Mesodermal cell (in vitro differentiated cells): ENCODE results near the gene DNAH3.
"Not testable (repeated sequence)": the region's sequence is repeated elsewhere in the genome, so short reads cannot be mapped to it uniquely, and the experiment has no call there.

Source experiments
- H3K27ac ChIP-seq: 2 replicates; pipeline ENCODE4 v1.7.0; 2013; ENCODE audit warnings: mild to moderate bottlenecking, low read depth, low read length, moderate library complexity; ENCODE audit not compliant: severe bottlenecking
- H3K36me3 ChIP-seq: 2 replicates; pipeline ENCODE4 v1.7.1; 2013; ENCODE audit warnings: mild to moderate bottlenecking, low read length, moderate library complexity; ENCODE audit not compliant: control insufficient read depth, insufficient read depth
- H3K4me1 ChIP-seq: one replicate; pipeline ENCODE4 v1.7.1; 2013; ENCODE audit warnings: mild to moderate bottlenecking, low read length; ENCODE audit not compliant: insufficient read depth, control insufficient read depth, poor library complexity, severe bottlenecking
- H3K4me3 ChIP-seq: 2 replicates; pipeline ENCODE4 v1.7.0; 2013; ENCODE audit warnings: low read length, control low read depth, mild to moderate bottlenecking; ENCODE audit not compliant: insufficient read depth, poor library complexity, severe bottlenecking; ENCODE audit errors: extremely low read depth
- H3K9me3 ChIP-seq: 2 replicates; pipeline ENCODE4 v1.7.1; 2013; ENCODE audit warnings: mild to moderate bottlenecking, low read length, moderate library complexity; ENCODE audit not compliant: control insufficient read depth
- WGBS, 2 experiments: methylation state at CpG; one replicate each; pipeline ENCODE4 v1.1.5; 2013; ENCODE audit warnings: missing lambda C conversion rate in 2 of 2; ENCODE audit not compliant: insufficient coverage in 2 of 2; 5-methylcytosine and 5-hydroxymethylcytosine counted together

Gene DNAH3

DNA sequence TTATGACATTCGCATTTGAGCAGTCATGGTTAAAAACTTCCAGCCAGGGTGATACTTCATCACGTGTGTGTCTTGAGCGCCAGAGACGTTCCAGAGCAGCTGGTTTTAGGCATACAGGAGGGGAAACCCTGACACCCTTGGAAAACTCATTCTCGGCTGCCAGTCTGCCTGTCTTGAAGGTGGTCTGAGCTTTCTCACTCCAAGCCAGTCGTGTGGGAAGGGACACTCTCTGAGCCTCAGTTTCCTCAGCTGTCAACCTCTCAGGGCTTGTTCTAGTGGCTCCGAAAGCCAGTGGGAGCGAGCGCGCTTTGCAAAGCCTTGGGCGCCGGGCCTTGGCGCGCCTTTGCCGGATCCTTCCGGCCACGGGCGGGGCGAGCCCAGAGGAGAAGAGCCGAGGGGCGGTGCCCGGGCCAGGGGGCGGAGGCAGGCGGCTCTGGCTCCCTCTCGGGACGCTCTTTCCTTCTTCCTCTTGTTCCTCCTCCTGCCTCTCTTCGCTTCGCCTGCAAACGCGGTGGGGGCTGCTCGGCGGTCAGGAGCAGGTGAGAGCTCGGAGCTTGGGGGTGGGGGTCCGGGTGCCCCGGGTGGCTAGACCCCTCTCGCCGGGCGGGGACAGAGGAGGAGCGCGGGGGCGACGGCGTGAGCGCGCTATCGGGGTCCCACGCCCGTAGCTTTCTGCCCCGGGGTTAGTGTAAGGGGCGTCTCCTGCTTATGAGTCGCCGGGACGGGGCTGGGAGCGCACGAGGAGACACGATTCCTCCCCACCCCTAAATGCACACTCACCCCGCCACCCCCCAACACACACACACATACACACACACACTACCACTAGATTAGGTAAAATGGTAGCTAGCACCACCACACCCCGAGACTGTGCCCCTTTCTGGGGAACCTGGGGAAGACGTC lies 7.8 kb upstream of the DNAH3 start, which contains the start of gene LDAF1:
TSS of gene LDAF1 (plus strand) at position 467 of the 903 bp plus-strand sequence. CDS start 2,509 bp downstream, outside the sequence.
- 3 to 10% methylated on average over 9 to 33 of the region's 59 CpGs for WGBS, 2 experiments
- H3K4me3 ChIP-seq = peak within 1 kb of the TSS; percentile 88
- H3K27ac ChIP-seq = no peak within 1 kb of the TSS
- peaks cover 10% of the 10 kb centered on the region for H3K4me1 ChIP-seq
- peaks cover 15% of the 10 kb centered on the region for H3K36me3 ChIP-seq
- H3K9me3 ChIP-seq = no peaks in the 10 kb centered on the region

DNA sequence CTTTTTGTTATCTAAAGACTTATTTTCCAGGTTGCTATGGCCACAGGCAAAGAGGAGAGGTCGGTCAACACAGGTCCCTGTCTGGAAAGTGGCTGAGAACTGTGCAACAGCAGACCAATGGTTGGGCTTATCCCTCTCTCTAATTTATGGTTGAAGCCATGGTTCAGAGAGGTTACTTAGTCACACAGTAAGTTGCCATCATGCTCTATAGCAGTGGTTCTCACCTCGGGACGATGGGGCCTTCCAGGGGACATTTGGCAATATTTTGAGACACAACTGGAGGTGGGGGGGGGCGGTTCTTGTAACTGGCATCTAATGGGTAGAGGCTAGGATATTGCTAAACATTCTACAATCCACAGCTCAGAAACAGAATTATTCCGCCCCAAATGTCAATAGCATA lies 7.0 kb upstream of the DNAH3 start:
- Histone ChIP-seq H3K4me1 (peaks cover 10% of the 10 kb centered on the region), H3K4me3 (no peak overlapping the region), H3K9me3 (no peaks in the 10 kb centered on the region), H3K36me3 (peaks cover 9% of the 10 kb centered on the region), H3K27ac (no peak overlapping the region)
- 83 to 100% methylated on average over 2 to 4 of the region's 5 CpGs for WGBS, 2 experiments

DNA sequence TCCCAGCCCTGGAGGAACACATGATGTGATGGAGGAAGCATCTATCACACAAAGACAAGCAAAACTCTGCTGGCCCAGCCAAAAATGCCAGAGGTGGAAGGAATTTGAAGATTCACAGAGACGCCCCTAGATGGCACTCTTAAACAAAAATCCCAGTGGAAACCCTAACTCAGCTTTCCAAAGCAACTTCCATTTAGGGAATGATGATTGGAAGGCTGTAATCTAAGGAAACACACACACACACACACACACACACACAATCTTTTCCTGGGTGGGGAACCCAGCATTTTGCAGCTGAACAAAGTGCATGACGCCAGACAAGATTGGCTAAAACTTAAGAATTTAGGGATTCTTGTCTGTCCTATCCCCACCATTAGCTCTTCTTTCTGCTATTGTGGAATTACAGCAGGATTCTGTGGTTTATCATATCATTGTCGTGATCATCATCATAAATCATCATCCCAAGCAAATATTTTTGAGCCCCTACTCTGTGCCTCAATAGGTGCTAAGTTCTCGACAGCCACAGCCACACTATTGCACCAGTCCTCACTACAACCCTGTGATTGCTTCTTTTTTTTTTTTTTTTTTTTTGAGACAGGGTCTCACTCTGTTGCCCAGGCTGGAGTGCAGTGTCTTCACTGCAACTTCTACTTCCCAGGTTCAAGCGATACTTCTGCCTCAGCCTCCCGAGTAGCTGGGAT lies 6.3 kb upstream of the DNAH3 start:
- Histone ChIP-seq H3K36me3 (peaks cover 5% of the 10 kb centered on the region), H3K9me3 (no peaks in the 10 kb centered on the region), H3K4me3 (no peak overlapping the region), H3K4me1 (peaks cover 10% of the 10 kb centered on the region), H3K27ac (no peak overlapping the region)
- 65 to 80% methylated on average over 4 to 5 of the region's 6 CpGs for WGBS, 2 experiments

DNA sequence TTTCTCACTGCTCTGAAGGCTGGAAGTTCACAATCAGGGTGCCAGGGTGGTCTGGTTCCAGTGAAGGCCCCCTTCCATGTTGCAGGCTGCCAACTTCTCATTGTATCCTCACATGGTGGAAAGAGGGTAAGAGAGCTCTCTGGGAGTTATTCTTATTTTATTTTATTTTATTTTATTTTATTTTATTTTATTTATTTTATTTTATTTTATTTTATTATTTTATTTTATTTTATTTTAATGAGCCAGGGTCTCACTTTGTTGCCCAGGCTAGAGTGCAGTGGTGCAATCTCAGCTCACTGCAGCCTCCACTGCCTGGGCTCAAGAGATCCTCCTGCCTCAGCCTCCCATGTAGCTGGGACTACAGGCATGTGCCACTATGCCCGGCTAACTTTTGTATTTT lies 5.4 kb upstream of the DNAH3 start:
- H3K4me3 ChIP-seq, H3K36me3 ChIP-seq, H3K27ac ChIP-seq, H3K9me3 ChIP-seq: not testable (repeated sequence)
- 100% methylated on average over 1 of the region's 1 CpG; no CpG with 5 or more reads in 1 of the 2 experiments for WGBS, 2 experiments
- H3K4me1 ChIP-seq = peaks cover 10% of the 10 kb centered on the region

DNA sequence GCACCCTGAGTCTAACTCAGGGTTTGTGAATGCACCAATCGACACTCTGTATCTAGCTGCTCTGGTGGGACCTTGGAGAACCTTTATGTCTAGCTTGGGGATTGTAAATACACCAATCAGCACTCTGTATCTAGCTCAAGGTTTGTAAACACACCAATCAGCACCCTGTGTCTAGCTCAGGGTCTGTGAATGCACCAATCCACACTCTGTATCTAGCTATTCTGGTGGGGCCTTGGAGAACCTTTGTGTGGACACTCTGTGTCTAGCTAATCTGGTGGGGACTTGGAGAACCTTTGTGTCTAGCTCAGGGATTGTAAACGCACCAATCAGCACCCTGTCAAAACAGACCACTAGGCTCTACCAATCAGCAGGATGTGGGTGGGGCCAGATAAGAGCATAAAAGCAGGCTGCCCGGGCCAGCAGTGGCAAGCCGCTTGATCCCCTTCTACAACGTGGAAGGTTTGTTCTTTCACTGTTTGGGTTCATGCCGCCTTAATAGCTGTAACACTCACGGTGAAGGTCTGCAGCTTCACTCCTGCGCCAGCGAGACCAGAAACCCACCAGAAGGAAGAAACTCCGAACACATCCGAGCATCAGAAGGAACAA lies 2.6 kb upstream of the DNAH3 start:
- H3K27ac ChIP-seq, H3K4me3 ChIP-seq, H3K4me1 ChIP-seq, H3K36me3 ChIP-seq, H3K9me3 ChIP-seq: not testable (repeated sequence)
- 93 to 97% methylated on average over 7 to 9 of the region's 11 CpGs for WGBS, 2 experiments

DNA sequence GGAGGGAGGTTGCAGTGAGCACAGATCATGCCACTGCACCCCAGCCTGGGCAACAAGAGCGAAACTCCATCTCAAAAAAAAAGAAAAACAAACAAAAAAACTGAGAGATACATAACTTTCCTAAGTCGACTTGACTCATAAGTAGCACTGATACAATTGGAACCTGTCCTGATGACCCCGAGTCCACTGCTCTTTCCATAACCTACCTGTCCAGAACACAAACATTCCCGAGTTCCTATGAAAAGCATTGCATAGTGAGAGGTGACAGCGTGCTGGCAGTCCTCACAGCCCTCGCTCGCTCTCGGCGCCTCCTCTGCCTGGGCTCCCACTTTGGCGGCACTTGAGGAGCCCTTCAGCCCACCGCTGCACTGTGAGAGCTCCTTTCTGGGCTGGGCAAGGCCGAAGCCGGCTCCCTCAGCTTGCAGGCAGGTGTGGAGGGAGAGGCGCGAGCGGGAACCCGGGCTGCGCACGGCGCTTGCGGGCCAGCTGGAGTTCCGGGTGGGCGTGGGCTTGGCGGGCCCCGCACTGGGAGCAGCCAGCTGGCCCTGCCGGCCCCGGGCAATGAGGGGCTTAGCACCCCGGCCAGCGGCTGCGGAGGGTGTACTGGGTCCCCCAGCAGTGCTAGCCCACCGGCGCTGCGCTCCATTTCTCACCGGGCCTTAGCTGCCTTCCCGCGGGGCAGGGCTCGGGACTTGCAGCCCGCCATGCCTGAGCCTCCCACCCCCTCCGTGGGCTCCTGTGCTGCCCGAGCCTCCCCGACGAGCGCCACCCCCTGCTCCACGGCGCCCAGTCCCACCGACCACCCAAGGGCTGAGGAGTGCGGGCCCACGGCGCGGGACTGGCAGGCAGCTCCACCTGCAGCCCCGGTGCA lies 1.7 kb upstream of the DNAH3 start:
- not testable (repeated sequence) for H3K4me1 ChIP-seq, H3K27ac ChIP-seq, H3K4me3 ChIP-seq, H3K36me3 ChIP-seq, H3K9me3 ChIP-seq
- 91 to 95% methylated on average over 36 to 42 of the region's 51 CpGs for WGBS, 2 experiments

DNA sequence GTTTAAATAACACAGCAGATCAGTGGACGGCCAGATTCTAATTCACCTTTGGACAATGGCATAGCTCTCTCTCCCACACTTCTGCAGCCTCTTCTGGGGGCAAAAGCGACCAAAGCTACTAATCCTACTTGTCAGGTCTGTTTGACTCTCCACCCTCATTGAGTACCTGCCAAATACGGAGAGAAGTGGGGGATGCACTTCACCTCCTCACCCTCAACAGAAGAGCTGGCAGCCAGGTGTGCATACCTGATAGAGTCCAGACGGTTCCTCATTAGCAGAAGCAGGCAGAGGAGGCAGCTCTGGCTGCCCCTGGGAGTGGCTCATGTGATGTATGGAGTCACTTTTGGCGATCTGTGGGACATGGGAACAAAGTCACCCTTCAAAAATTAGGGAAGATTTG lies 4.9 kb downstream of the DNAH3 start:
- no peak overlapping the region for H3K27ac ChIP-seq
- H3K4me1 ChIP-seq = no peaks in the 10 kb centered on the region
- no peaks in the 10 kb centered on the region for H3K9me3 ChIP-seq
- WGBS, 2 experiments = 75 to 87% methylated on average over 3 to 4 of the region's 5 CpGs
- no peak overlapping the region for H3K4me3 ChIP-seq
- H3K36me3 ChIP-seq = no peaks in the 10 kb centered on the region

DNA sequence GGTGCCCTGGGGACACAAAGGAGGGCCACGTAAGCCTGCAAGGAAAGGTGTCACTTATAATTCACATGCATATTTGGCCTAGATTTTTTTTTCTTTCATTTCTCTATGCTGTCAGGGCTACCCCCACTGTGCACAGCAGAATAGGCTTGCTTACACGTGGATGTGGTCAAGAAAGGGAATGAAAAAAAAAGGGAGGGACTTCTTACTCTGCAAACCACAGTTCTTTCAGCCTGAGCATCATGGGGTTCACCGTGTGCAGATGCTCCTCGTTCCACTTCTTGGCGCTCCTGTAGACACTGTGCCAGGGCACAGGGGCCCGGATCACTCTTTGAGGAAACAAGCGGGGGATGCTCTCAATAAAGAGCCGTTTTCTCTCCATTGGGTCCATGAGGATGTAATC lies 16.6 kb downstream of the DNAH3 start:
- no peak overlapping the region for H3K27ac ChIP-seq
- WGBS, 2 experiments = 87 to 89% methylated on average over 6 to 7 of the region's 8 CpGs
- H3K9me3 ChIP-seq = no peaks in the 10 kb centered on the region
- H3K36me3 ChIP-seq = no peaks in the 10 kb centered on the region
- no peaks in the 10 kb centered on the region for H3K4me1 ChIP-seq
- no peak overlapping the region for H3K4me3 ChIP-seq

DNA sequence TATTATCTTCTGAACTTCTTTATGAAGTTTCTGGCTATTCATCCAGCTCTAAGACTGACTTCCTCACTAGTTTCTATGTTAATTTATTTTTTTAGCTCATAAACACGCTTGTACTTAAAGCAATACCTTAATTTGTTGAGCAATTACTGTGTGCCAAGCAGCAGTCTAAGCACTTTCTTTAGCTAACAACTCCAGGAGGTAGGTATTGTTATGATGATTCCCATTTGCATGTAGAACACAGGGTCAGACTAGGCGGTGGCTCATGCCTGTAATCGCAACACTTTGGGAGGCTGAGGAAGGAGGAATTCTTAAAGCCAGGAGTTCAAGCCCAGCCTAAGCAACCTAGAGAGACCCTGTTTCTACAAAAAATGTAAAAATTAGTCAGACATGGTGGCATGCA lies 19.8 kb downstream of the DNAH3 start:
- Histone ChIP-seq H3K4me1 (no peaks in the 10 kb centered on the region), H3K27ac (no peak overlapping the region), H3K4me3 (no peak overlapping the region), H3K36me3 (no peaks in the 10 kb centered on the region), H3K9me3 (no peaks in the 10 kb centered on the region)
- 64 to 69% methylated on average over 2 of the region's 3 CpGs for WGBS, 2 experiments

DNA sequence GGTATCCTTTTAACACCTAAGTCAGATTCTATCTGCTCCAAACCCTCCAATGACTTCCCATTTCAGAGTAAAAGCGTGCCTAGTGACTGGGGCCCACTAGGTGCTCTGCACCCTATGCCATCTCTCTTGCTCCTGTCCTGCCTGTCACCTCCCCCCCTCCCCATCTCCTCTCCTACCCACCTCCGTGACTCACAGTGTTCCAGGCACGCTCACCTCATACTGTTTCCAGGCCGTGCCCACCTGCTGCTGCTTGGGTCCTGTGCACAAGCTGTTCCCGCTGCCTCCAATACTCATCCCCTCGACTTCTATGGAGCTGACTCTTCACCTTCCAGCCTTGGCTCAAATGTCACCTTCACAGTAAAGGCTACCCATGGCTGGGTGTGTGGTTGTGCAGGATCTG lies 21.7 kb downstream of the DNAH3 start:
- no peak overlapping the region for H3K27ac ChIP-seq
- H3K9me3 ChIP-seq = no peaks in the 10 kb centered on the region
- WGBS, 2 experiments = 89 to 97% methylated on average over 5 of the region's 6 CpGs
- no peaks in the 10 kb centered on the region for H3K36me3 ChIP-seq
- H3K4me1 ChIP-seq = no peaks in the 10 kb centered on the region
- no peak overlapping the region for H3K4me3 ChIP-seq
